H9 (cell line): ENCODE data around the gene MEIS3. TPM values are rescaled to one million over a fixed set of nuclear protein-coding genes. Genes with fewer than 3 reads are reported as not detected.

Experiments
- DNase-seq: peaks from one replicate; pipeline ENCODE4 v3.0.0-alpha.2; 2017
- H2AFZ ChIP-seq: one replicate; pipeline ENCODE4 v1.6.1; 2013; ENCODE audit warnings: mild to moderate bottlenecking, low read length, control low read depth, moderate library complexity
- H2AK5ac ChIP-seq: 2 replicates; pipeline ENCODE4 v1.6.1; 2013; ENCODE audit warnings: low read length, control low read depth, mixed read lengths; ENCODE audit not compliant: insufficient read length
- H2BK120ac ChIP-seq: one replicate; pipeline ENCODE4 v1.6.1; 2013; ENCODE audit warnings: low read depth, mild to moderate bottlenecking, low read length, control low read depth, inconsistent platforms; ENCODE audit not compliant: poor library complexity, severe bottlenecking
- H2BK12ac ChIP-seq: 2 replicates; pipeline ENCODE4 v1.6.1; 2013; ENCODE audit warnings: low read length, control low read depth, mixed read lengths, low read depth; ENCODE audit not compliant: insufficient read length
- H2BK15ac ChIP-seq: 2 replicates; pipeline ENCODE4 v1.6.1; 2013; ENCODE audit warnings: low read depth, low read length, control low read depth
- H2BK20ac ChIP-seq: one replicate; pipeline ENCODE4 v1.6.1; 2013; ENCODE audit warnings: low read depth, mild to moderate bottlenecking, low read length, control low read depth, inconsistent platforms; ENCODE audit not compliant: poor library complexity, severe bottlenecking
- H2BK5ac ChIP-seq: 2 replicates; pipeline ENCODE4 v1.6.1; 2013; ENCODE audit warnings: low read length, control low read depth, mixed read lengths; ENCODE audit not compliant: insufficient read length
- H3K14ac ChIP-seq: 2 replicates; pipeline ENCODE4 v1.6.1; 2013; ENCODE audit warnings: low read length, control low read depth; ENCODE audit not compliant: insufficient read depth
- H3K18ac ChIP-seq: 2 replicates; pipeline ENCODE4 v1.6.1; 2013; ENCODE audit warnings: low read depth, mild to moderate bottlenecking, mixed read lengths, low read length, control low read depth; ENCODE audit not compliant: insufficient read length
- H3K23ac ChIP-seq: 2 replicates; pipeline ENCODE4 v1.6.1; 2013; ENCODE audit warnings: low read length, control low read depth, mixed read lengths, low read depth; ENCODE audit not compliant: insufficient read length
- H3K23me2 ChIP-seq: 2 replicates; pipeline ENCODE4 v1.6.1; 2013; ENCODE audit warnings: low read depth, mild to moderate bottlenecking, mixed read lengths, low read length, control low read depth; ENCODE audit not compliant: insufficient read length, poor library complexity, severe bottlenecking
- H3K27ac ChIP-seq: 2 replicates; pipeline ENCODE4 v1.5.1; 2013; ENCODE audit warnings: low read length, control low read depth, mixed read lengths, low read depth; ENCODE audit not compliant: insufficient read length
- H3K27me3 ChIP-seq: 2 replicates; pipeline ENCODE4 v1.6.1; 2013; ENCODE audit warnings: low read length, control low read depth, inconsistent platforms; ENCODE audit not compliant: insufficient read depth
- H3K4ac ChIP-seq: 2 replicates; pipeline ENCODE4 v1.6.1; 2013; ENCODE audit warnings: low read depth, mild to moderate bottlenecking, control low read depth, inconsistent platforms, low read length, moderate library complexity
- H3K4me1 ChIP-seq: 2 replicates; pipeline ENCODE4 v1.6.1; 2013; ENCODE audit warnings: low read length, control low read depth, inconsistent platforms; ENCODE audit not compliant: insufficient read depth
- H3K4me2 ChIP-seq: 2 replicates; pipeline ENCODE4 v1.6.1; 2013; ENCODE audit warnings: low read length, control low read depth, mixed read lengths; ENCODE audit not compliant: insufficient read length, insufficient read depth
- H3K56ac ChIP-seq: 2 replicates; pipeline ENCODE4 v1.6.1; 2013; ENCODE audit warnings: low read depth, mild to moderate bottlenecking, mixed read lengths, low read length, control low read depth; ENCODE audit not compliant: insufficient read length
- H3K79me1 ChIP-seq: 2 replicates; pipeline ENCODE4 v1.6.1; 2013; ENCODE audit warnings: low read depth, mild to moderate bottlenecking, moderate library complexity, low read length, control low read depth, inconsistent platforms; ENCODE audit not compliant: insufficient read depth, poor library complexity, severe bottlenecking
- H3K79me2 ChIP-seq: 2 replicates; pipeline ENCODE4 v1.6.1; 2013; ENCODE audit warnings: low read length, control low read depth, inconsistent platforms; ENCODE audit not compliant: insufficient read depth
- H3K9ac ChIP-seq: 2 replicates; pipeline ENCODE4 v1.6.1; 2013; ENCODE audit warnings: low read length, control low read depth, mixed read lengths; ENCODE audit not compliant: insufficient read length; ENCODE audit errors: extremely low read depth
- H3K9me3 ChIP-seq: one replicate; pipeline ENCODE4 v1.6.1; 2013; ENCODE audit warnings: low read depth, low read length, inconsistent platforms; ENCODE audit not compliant: control insufficient read depth
- H3T11ph ChIP-seq: one replicate; pipeline ENCODE4 v1.6.1; 2013; ENCODE audit warnings: mild to moderate bottlenecking, low read length, control low read depth, inconsistent platforms
- H4K20me1 ChIP-seq: one replicate; pipeline ENCODE4 v1.6.1; 2013; ENCODE audit not compliant: control insufficient read depth, insufficient read length, insufficient read depth
- H4K5ac ChIP-seq: 2 replicates; pipeline ENCODE4 v1.6.1; 2013; ENCODE audit warnings: low read depth, mild to moderate bottlenecking, mixed read lengths, low read length, control low read depth; ENCODE audit not compliant: insufficient read length
- H4K8ac ChIP-seq: replicated peaks from 2 replicates; pipeline ENCODE4 v1.6.1; 2013; ENCODE audit warnings: low read length, control low read depth, mixed read lengths, low read depth; ENCODE audit not compliant: insufficient read length
- H4K91ac ChIP-seq: 2 replicates; pipeline ENCODE4 v1.6.1; 2013; ENCODE audit warnings: low read depth, mild to moderate bottlenecking, moderate library complexity, mixed read lengths, low read length, control low read depth; ENCODE audit not compliant: insufficient read length
- H3K27ac Mint-ChIP-seq, 3 experiments: 2 replicates in 2 of 3; 3 replicates in 1 of 3; pipeline ENCODE4 v1.8.0; 2020 to 2021; ENCODE audit warnings: mixed read lengths in 3 of 3, mild to moderate bottlenecking in 1 of 3, moderate library complexity in 1 of 3
- H3K27me3 Mint-ChIP-seq: 2 replicates; pipeline ENCODE4 v1.8.0; 2021; ENCODE audit warnings: low read depth, mild to moderate bottlenecking, moderate library complexity, mixed read lengths
- H3K36me3 Mint-ChIP-seq, 3 experiments: 2 replicates in 2 of 3; 3 replicates in 1 of 3; pipeline ENCODE4 v1.8.0; 2020 to 2021; ENCODE audit warnings: low read depth in 3 of 3, mixed read lengths in 3 of 3; ENCODE audit not compliant: insufficient read depth in 1 of 3
- H3K4me1 Mint-ChIP-seq, 2 experiments: 2 replicates each; pipeline ENCODE4 v1.8.0; 2020; ENCODE audit warnings: mixed read lengths in 2 of 2
- H3K4me3 Mint-ChIP-seq, 2 experiments: 2 replicates in 1 of 2; 3 replicates in 1 of 2; pipeline ENCODE4 v1.8.0; 2020 to 2021; ENCODE audit warnings: mild to moderate bottlenecking in 2 of 2, mixed read lengths in 2 of 2, moderate library complexity in 1 of 2
- H3K9me3 Mint-ChIP-seq, 2 experiments: 2 replicates in 1 of 2; 3 replicates in 1 of 2; pipeline ENCODE4 v1.8.0; 2020; ENCODE audit warnings: mild to moderate bottlenecking in 2 of 2, mixed read lengths in 2 of 2, moderate library complexity in 1 of 2
- CTCF ChIP-seq: fragments of 200-600 bp; sonication (generic); conservative IDR thresholded peaks from 3 replicates; pipeline ENCODE4 v1.8.0; 2021; ENCODE audit warnings: antibody characterized with exemption, mild to moderate bottlenecking
- WGBS: extraction: QIAGEN DNeasy Blood & Tissue Kit; methylation state at CpG from one replicate; pipeline ENCODE4 v1.1.7; 2013; ENCODE audit warnings: missing lambda C conversion rate, low lambda C conversion rate, mixed read lengths; ENCODE audit not compliant: insufficient read length; ENCODE audit errors: extremely low coverage; 5-methylcytosine and 5-hydroxymethylcytosine counted together
- total RNA-seq: library from RNA; stranded (reverse); gene quantifications from 2 replicates; pipeline ENCODE4 v1.2.1, GENCODE V29; 2021

MEIS3 gene
- total RNA-seq, 1 experiment from 2014 or later, result 44.0 TPM

DNA sequence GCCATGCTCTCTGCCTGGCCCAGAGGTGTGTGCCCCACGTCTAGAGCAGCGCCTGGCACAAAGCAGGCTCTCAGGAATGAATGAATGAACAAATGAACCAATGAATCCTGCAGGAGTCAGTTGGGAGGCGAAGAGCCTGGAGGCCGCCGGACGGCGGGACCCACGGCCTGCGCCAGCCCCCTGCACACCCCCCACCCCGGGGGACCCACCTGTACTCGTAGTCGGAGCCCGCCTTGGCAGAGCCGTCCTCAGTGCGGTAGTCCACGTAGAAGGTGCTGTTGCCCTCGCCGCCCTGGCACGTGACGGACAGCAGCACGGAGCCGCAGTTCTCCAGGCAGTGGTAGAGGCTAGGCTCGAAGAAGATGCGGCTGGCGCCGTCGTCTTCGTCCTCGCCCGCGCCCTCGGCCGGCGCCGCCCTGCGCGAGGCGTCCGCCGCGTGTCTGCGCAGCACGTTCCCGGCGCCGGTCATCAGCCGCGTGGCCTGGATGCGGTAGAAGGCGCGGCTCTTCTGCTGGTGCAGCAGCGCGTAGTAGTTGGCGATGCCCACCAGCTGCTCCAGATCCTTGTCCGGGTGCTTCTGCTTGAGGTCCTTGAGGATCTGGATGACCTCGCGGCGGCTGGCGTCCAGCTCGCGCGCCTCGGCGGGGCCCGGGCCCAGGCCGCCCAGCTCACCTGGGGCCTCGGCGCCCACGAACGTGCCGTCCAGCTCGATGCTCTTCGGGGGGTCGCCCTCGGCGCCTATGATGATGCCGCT, 37.6 kb upstream of the MEIS3 start:
- WGBS, result no CpG with 5 or more reads among the region's 77 CpGs
- H3K9ac ChIP-seq, result no peak overlapping the region
- DNase-seq, result no peak

More for the DNA sequence above, 37.6 kb upstream of the MEIS3 start:
- Histone ChIP-seq H3K23ac (no peak overlapping the region), H2BK120ac (no peak overlapping the region), H2BK5ac (no peak overlapping the region), H3K27ac (no peak overlapping the region), H3K23me2 (no peaks in the 10 kb centered on the region), H4K8ac (no peak overlapping the region), H3K27me3 (peaks cover 2% of the 10 kb centered on the region; the same call in 1 of the 2 replicates), H2BK15ac (no peak overlapping the region), H2BK12ac (no peak overlapping the region), H3K4me1 (no peaks in the 10 kb centered on the region; the same call in 1 of the 2 replicates), H3K79me1 (no peaks in the 10 kb centered on the region), H2AFZ (no peak overlapping the region), H3K4ac (no peak overlapping the region), H3K56ac (no peak overlapping the region), H2BK20ac (no peak overlapping the region), H3K79me2 (no peaks in the 10 kb centered on the region), H3K4me2 (no peak overlapping the region), H3K14ac (no peak overlapping the region), H2AK5ac (no peak overlapping the region), H4K91ac (no peak overlapping the region), H4K20me1 (no peaks in the 10 kb centered on the region), H4K5ac (no peak overlapping the region), H3K9me3 (no peaks in the 10 kb centered on the region), H3K18ac (no peak overlapping the region), H3T11ph (no peak overlapping the region)
- no peak for TF ChIP-seq CTCF
- Mint-ChIP-seq H3K4me1 (peaks cover 0 to 6% of the 10 kb centered on the region in 2 experiments; a peak in 1 of 4 replicates), H3K27ac (no peak overlapping the region), H3K27me3 (peaks cover 8% of the 10 kb centered on the region; the same call in 1 of the 2 replicates), H3K4me3 (no peak overlapping the region), H3K36me3 (peaks cover 5 to 16% (median 6%) of the 10 kb centered on the region in 3 experiments; a peak in 6 of 7 replicates), H3K9me3 (no peaks in the 10 kb centered on the region)
